Suprapubic skin (tissue), 3 donors: ENCODE results near the gene CCDC38.

ENCODE experiments used
- EP300 ChIP-seq: sonication (generic); formaldehyde crosslinking; IDR thresholded peaks from one replicate; pipeline ENCODE4 v1.6.1; 2017; ENCODE audit warnings: antibody characterized with exemption
- POLR2A ChIP-seq, 2 donors: fragments of 450-650 bp; IDR thresholded peaks; one replicate each; pipeline ENCODE4 v1.6.1; 2017; ENCODE audit warnings: antibody characterized with exemption in 2 of 2, mild to moderate bottlenecking in 2 of 2, moderate library complexity in 2 of 2
- TF ChIP-seq, protein P1 (sequence below), 2 donors: fragments of 200-600 bp in 1 of 2; fragments of 450-650 bp in 1 of 2; sonication (generic) in 1 of 2; IDR thresholded peaks; one replicate each; pipeline ENCODE4 v1.5.1; 2016 to 2019; ENCODE audit warnings: antibody characterized with exemption in 2 of 2, mild to moderate bottlenecking in 1 of 2, moderate library complexity in 1 of 2

DNA sequence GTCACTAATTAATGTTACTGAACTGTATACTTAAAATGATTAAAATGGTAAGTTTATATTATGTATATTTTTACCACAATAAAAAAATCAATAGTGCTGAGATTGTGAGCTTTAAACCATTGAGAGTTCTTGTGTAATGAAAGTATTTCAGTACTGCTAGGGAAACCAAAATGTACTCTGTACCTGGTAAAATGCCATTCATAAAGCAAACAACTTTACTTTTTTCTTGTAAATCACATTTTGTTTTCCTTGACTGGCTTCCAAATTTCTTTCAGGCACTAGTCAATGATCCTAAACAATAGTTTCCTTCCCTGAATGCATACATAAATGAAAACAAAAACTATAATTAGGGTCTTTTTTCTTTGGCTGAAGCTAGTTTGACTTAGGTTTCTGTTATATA lies 113.0 kb downstream of the CCDC38 start:
- TF ChIP-seq POLR2A (IDR thresholded peaks at IDR 0.05) (no peak), EP300 (no peak)
- TF ChIP-seq, protein P1, sequence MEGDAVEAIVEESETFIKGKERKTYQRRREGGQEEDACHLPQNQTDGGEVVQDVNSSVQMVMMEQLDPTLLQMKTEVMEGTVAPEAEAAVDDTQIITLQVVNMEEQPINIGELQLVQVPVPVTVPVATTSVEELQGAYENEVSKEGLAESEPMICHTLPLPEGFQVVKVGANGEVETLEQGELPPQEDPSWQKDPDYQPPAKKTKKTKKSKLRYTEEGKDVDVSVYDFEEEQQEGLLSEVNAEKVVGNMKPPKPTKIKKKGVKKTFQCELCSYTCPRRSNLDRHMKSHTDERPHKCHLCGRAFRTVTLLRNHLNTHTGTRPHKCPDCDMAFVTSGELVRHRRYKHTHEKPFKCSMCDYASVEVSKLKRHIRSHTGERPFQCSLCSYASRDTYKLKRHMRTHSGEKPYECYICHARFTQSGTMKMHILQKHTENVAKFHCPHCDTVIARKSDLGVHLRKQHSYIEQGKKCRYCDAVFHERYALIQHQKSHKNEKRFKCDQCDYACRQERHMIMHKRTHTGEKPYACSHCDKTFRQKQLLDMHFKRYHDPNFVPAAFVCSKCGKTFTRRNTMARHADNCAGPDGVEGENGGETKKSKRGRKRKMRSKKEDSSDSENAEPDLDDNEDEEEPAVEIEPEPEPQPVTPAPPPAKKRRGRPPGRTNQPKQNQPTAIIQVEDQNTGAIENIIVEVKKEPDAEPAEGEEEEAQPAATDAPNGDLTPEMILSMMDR (IDR thresholded peaks at IDR 0.05): no peak
